GM12864 (cell line): ENCODE measurements around the gene SLC5A9.

Experiments
- DNase-seq: peaks from one replicate; pipeline ENCODE4 v3.0.0-alpha.2; 2011; ENCODE audit warnings: low read depth
- H3K4me3 ChIP-seq: 2 replicates; pipeline ENCODE4 v1.5.1; 2011; ENCODE audit warnings: mild to moderate bottlenecking, low read depth, low read length, control low read depth
- CTCF ChIP-seq: IDR thresholded peaks from 2 replicates; pipeline ENCODE4 v1.5.1; 2011; ENCODE audit warnings: low read depth, mild to moderate bottlenecking, moderate library complexity, low read length, control low read depth, inconsistent platforms; ENCODE audit errors: missing control alignments

The SLC5A9 gene

GRCh38 chr1:48202030-48202752, 20.3 kb upstream of the SLC5A9 start:
- H3K4me3 ChIP-seq, result no peak overlapping the region
- peak; percentile 79 for TF ChIP-seq CTCF
- DNase-seq, result no peak

- H3K4me3 ChIP-seq, result no peak overlapping the region
- peak; percentile 67 for TF ChIP-seq CTCF
- no peak for DNase-seq
Observed at GRCh38 chr1:48203287-48203900, 19.1 kb upstream of the SLC5A9 start.

- H3K4me3 ChIP-seq, result no peak overlapping the region
- no peak for DNase-seq
- no peak for TF ChIP-seq CTCF
Observed at GRCh38 chr1:48205522-48205921, 17.0 kb upstream of the SLC5A9 start.

- no peak for TF ChIP-seq CTCF
- no peak for DNase-seq
- no peak overlapping the region for H3K4me3 ChIP-seq
Observed at GRCh38 chr1:48206371-48206770, 16.1 kb upstream of the SLC5A9 start.

- no peak overlapping the region for H3K4me3 ChIP-seq
- no peak for DNase-seq
- no peak for TF ChIP-seq CTCF
Observed at GRCh38 chr1:48207131-48207530, 15.4 kb upstream of the SLC5A9 start.

GRCh38 chr1:48207536-48208075, 14.9 kb upstream of the SLC5A9 start:
- TF ChIP-seq CTCF, result no peak
- DNase-seq, result no peak
- no peak overlapping the region for H3K4me3 ChIP-seq

GRCh38 chr1:48208251-48208650, 14.3 kb upstream of the SLC5A9 start:
- TF ChIP-seq CTCF, result no peak
- no peak overlapping the region for H3K4me3 ChIP-seq
- no peak for DNase-seq
